AG04449 (cell line): ENCODE results near the gene RORC.
"Not testable (repeated sequence)": the region's sequence is repeated elsewhere in the genome, so short reads cannot be mapped to it uniquely, and the experiment has no call there.

Experiments used
- CTCF ChIA-PET: fragments of 350-600 bp; formaldehyde crosslinking; extraction: SDS; loops from one replicate; lab custom pipeline; 2021; ENCODE audit warnings: antibody characterized with exemption; lab: Yijun Ruan, JAX
- POLR2A ChIA-PET: fragments of 400-600, 350-600 bp; formaldehyde crosslinking; extraction: SDS; loops from one replicate; lab custom pipeline; 2020; ENCODE audit warnings: antibody characterized with exemption, inconsistent platforms; lab: Yijun Ruan, JAX
- DNase-seq: peaks from one replicate; pipeline ENCODE4 v3.0.0-alpha.2; 2010; ENCODE audit warnings: low read depth, low spot score
- H3K4me3 ChIP-seq: 2 replicates; pipeline ENCODE4 v1.5.1; 2011; ENCODE audit warnings: low read depth, mild to moderate bottlenecking, control low read depth, low read length
- TF ChIP-seq, protein P1 (sequence below): IDR thresholded peaks from one replicate; pipeline ENCODE4 v1.5.1; 2011; ENCODE audit warnings: mild to moderate bottlenecking, moderate library complexity, low read length, control low read depth, inconsistent platforms; ENCODE audit not compliant: insufficient read depth; ENCODE audit errors: missing control alignments

The RORC gene

DNA sequence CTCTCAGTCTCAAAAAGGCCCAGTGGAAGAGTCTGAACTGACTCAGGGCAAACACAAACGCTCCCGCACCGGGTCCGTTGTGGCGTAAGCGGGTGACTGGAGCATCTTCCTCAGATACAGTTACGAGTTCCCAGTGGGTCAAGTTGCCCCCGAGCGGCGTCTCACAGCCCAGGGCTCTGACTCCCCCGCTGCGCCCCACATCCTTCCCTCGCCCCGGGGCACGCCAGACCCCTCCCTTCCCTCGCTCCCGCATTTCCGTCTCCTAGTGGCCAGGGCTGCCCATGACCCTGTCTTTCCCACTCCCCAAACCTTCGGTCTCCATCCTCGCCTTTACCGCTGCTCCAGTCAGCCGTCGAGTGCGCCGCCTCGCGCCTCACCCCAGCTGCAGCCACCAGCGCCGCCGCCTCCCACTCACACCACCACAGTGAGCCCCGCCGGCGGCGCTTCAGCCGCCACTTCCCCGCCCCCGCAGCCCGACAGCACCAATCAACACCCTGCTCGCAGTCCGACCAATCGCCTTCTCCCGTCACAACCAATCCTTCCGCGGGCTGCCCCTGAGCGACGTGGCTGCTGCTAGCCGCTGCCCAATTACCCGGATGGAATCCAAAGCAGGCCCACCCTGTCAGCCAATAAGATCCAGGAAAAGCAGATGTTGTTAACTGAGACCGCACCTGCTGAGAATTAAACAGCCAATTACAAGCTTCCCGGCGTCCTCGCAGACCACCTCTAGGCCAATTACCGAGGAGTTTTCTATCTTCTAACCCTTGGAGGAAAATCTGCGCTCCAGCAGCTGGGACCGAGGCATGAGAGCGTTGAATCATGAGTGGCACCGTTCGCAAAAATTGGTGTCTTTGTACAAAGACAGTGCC, 41.3 kb downstream of the RORC start, which contains the start of gene TDRKH:
TSS of gene TDRKH (minus strand) at position 430 of the 869 bp plus-strand sequence. CDS start 7,478 bp downstream, outside the sequence.
- ChIA-PET POLR2A (no interaction called here), CTCF (interaction anchor here (1.0 to 2.4 kb wide), 4 partner anchors 8 to 15 kb away, joined by 3 to 9 read pairs (median 6); no protein-coding TSS in a partner anchor)
- TF ChIP-seq, protein P1, sequence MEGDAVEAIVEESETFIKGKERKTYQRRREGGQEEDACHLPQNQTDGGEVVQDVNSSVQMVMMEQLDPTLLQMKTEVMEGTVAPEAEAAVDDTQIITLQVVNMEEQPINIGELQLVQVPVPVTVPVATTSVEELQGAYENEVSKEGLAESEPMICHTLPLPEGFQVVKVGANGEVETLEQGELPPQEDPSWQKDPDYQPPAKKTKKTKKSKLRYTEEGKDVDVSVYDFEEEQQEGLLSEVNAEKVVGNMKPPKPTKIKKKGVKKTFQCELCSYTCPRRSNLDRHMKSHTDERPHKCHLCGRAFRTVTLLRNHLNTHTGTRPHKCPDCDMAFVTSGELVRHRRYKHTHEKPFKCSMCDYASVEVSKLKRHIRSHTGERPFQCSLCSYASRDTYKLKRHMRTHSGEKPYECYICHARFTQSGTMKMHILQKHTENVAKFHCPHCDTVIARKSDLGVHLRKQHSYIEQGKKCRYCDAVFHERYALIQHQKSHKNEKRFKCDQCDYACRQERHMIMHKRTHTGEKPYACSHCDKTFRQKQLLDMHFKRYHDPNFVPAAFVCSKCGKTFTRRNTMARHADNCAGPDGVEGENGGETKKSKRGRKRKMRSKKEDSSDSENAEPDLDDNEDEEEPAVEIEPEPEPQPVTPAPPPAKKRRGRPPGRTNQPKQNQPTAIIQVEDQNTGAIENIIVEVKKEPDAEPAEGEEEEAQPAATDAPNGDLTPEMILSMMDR: peak; percentile 21

GRCh38 chr1:151787689-151788088, 43.9 kb downstream of the RORC start:
- ChIA-PET CTCF (no interaction called here), POLR2A (interaction anchor here (0.6 kb wide), 1 partner anchor 35 kb away, joined by 5 read pairs; no protein-coding TSS in a partner anchor)
- DNase-seq: no peak
- H3K4me3 ChIP-seq: no peak overlapping the region
- TF ChIP-seq, protein P1: no peak

More for the DNA sequence above, 41.3 kb downstream of the RORC start, which contains the start of gene TDRKH:
- peak within 1 kb of the TSS; percentile 72 for H3K4me3 ChIP-seq
- peak; percentile 97 for DNase-seq

DNA sequence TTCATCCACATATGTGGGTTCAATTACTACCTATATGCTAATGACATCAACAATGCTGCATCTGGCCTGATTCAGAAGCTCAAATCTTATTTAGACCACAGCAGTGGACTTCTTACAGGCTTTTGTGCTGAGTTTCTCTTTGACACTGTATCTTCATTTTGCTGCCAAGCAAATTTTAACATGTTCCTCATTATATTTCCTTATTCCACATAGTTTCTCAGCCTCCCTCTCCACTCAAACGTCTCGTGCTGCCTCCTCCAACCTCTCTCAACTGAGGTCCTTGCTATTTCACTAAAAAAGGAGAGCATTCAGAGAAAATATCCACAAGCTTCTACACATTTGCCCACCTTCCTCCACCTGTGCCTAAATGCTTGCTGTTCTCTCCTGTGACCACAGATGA, 47.8 kb downstream of the RORC start:
- DNase-seq: no peak
- ChIA-PET POLR2A (no interaction called here), CTCF (no interaction called here)
- H3K4me3 ChIP-seq: no peak overlapping the region
- TF ChIP-seq, protein P1: no peak

DNA sequence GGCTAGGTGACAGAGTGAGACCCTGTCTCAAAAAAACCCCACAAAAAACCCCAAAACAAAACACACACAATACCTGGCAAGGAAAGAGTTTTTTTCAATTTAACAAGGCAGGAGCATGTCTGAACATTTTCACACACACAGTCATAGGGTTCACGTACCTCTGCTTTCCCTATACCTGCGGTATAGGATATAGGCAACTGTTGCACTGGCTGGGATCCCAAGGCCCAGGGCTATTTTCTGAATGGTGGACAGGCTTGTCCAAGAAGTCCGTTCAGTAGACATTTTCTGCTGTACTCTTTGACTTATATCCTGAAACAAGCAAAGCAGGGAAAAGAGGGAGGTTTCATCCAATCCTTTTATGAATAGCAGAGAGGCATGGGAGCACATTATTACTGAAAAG, 48.9 kb downstream of the RORC start:
- TF ChIP-seq, protein P1: no peak
- ChIA-PET POLR2A (no interaction called here), CTCF (no interaction called here)
- no peak for DNase-seq
- H3K4me3 ChIP-seq: no peak overlapping the region

GRCh38 chr1:151782026-151782425, 49.6 kb downstream of the RORC start:
- CTCF ChIA-PET, H3K4me3 ChIP-seq, DNase-seq, POLR2A ChIA-PET: not testable (repeated sequence)

DNA sequence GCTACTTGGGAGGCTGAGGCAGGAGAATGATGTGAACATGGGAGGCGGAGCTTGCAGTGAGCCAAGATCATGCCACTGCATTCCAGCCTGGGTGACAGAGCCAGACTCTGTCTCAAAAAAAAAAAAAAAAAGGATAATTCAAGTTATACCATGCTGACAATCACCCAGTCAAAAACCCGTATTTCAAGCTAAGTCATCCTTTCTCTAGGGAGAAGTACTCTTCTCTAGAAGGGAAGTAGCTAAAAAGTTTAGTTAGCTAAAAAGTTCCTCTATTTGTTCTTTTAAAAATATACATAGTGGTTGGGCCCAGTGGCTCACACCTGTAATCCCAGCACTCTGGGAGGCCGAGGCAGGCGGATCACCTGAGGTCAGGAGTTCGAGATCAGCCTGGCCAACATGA, 50.9 kb downstream of the RORC start:
- H3K4me3 ChIP-seq, DNase-seq, POLR2A ChIA-PET: not testable (repeated sequence)
- CTCF ChIA-PET: interaction anchor here (1.3 kb wide), 1 partner anchor 10 kb away, joined by 6 read pairs; the partner anchor contains the start of gene TDRKH

- H3K4me3 ChIP-seq: no peak overlapping the region
- DNase-seq: no peak
- POLR2A ChIA-PET: no interaction called here
- TF ChIP-seq, protein P1: no peak
- CTCF ChIA-PET: interaction anchor here (1.1 to 1.3 kb wide), 2 partner anchors 10 to 17 kb away, joined by 4 to 6 read pairs; partner anchors contain the start of genes MRPL9 and TDRKH
Measured at GRCh38 chr1:151779852-151780251, 51.8 kb downstream of the RORC start.
